AML-193 (cell line): ENCODE data around the gene NKX3-2.
A peak's percentile ranks its signal among the peaks of the same experiment; 100 is the strongest.
"Not testable (repeated sequence)": the region's sequence is repeated elsewhere in the genome, so short reads cannot be mapped to it uniquely, and the experiment has no call there.

Experiments
- DNase-seq, 2 experiments: peaks; one replicate each; lab custom pipeline; 2025; lab: John Stamatoyannopoulos, UW

NKX3-2 gene

GRCh38 chr4:13543839-13544605 lies at the start of gene NKX3-2:
NKX3-2 (minus strand) TSS chr4:13544508; CDS start chr4:13544414, 94 bp downstream.
- no peak for DNase-seq

GRCh38 chr4:13592220-13592619 lies 47.9 kb upstream of the NKX3-2 start:
- DNase-seq: no peak

DNA sequence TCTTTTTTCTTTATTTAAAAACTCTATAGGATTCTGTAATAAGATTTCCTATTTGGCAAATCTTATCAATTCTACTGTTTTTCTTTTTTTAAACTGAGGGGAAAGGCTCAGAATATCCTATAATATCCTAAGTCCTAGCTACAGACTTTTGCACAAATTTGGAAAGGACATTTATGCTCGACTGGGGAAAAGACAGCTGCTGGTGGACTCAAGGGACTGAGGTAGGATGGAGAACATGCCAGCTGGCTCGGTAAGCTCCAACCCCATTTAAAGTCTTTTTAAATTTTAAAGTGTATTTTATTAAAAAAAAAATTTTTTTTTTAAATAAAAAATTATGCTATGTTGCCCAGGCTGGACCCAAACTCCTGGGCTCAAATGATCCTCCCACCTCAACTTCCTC lies 46.5 kb upstream of the NKX3-2 start:
- no peak for DNase-seq

DNA sequence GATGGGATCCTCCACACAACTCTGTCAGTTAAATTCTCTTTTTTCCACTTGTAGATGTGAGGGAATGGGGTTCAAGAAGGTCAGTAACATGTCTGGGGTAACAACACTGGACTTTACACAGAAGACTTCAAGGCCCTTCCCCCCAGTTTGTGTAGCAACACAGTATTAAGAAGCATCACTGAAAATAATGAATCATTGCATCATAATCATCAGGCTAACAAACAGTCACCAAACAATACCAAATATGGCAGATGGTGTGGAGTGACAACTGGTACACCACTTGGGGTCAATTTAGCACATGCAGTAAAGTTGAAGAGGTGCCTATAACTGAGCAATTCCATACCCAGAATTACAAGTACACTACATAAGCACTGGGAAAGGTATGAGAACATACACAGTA lies 44.6 kb upstream of the NKX3-2 start:
- no peak for DNase-seq

GRCh38 chr4:13584481-13584880 lies 40.2 kb upstream of the NKX3-2 start:
- no peak for DNase-seq

GRCh38 chr4:13580036-13580435 lies 35.7 kb upstream of the NKX3-2 start:
- DNase-seq: peak; percentile 86 to 91

DNA sequence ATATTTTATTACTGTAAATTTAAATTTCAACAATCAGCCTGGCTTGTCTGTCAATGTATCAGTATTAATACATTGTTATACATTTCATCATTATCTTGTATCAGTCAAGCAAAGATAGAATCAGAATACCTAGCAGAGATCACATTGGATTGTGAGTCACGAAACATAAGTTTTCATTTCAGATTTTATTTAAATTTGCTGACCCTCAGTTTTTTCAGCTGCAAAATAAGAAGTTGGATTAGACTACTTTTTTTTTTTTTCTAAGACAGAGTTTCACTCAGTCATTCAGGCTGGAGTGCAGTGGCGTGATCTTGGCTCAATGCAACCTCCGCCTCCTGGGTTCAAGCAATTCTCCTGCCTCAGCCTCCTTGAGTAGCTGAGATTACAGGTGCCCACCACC lies 33.4 kb upstream of the NKX3-2 start:
- no peak for DNase-seq

- DNase-seq: no peak
Measured at GRCh38 chr4:13570916-13571315, 26.6 kb upstream of the NKX3-2 start.

DNA sequence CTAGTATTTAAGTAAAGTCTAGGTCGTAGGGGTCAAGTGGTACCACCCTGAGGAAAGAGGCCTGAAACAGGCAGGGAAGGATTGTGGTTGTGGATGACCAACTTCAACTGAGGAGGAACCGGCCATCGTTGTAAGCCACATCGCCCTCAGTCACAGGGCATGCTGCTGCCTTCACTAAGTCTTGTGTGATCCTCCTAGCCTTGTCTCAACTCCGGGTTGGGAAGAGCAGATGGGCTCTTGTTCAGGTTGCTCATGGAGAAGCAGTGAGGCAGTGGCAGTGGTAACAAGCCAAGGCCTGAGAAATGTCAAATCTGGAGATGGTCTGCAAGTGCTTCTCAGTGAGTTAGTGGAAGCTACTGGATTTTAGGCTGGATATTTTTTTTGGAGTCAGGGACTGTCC lies 22.8 kb upstream of the NKX3-2 start:
- DNase-seq: no peak

GRCh38 chr4:13562876-13563275 lies 18.6 kb upstream of the NKX3-2 start:
- DNase-seq: no peak

- no peak for DNase-seq
Measured at GRCh38 chr4:13561673-13562072, 17.4 kb upstream of the NKX3-2 start.

DNA sequence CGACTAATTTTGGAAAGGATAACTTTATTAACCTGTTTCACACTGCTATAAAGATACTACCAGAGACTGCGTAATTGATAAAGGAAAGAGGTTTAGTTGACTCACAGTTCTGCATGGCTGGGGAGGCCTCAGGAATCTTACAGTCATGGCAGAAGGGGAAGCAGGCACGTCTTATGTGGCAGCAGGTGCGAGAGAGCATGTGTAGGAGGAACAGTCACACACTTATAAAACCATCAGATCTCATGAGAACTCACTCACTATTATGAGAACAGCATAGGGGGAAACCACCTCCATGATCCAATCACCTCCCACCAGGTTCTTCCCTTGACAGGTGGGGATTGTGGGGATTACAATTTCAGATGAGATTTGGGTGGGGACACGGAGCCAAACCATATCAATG lies 15.8 kb upstream of the NKX3-2 start:
- not testable (repeated sequence) for DNase-seq

GRCh38 chr4:13559413-13559812 lies 15.1 kb upstream of the NKX3-2 start:
- DNase-seq: no peak

DNA sequence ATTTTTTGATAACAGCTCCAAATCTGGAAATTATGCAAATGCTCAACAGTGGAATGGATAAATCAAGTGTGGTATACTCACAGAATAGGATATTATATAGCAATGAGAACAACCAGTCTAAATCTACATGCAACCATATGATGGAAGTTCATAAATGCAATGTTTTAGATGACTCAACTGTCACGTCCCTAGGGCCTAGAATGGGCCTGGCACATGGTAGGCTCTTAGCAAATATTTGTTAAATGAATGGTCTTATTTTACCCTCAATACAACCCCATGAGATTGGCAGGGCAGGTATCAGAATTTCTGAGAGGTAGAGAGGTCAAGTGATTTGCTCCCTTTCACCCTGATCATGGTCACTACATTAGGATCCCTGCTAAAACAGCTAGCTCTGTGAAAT lies 14.6 kb upstream of the NKX3-2 start:
- no peak for DNase-seq

DNA sequence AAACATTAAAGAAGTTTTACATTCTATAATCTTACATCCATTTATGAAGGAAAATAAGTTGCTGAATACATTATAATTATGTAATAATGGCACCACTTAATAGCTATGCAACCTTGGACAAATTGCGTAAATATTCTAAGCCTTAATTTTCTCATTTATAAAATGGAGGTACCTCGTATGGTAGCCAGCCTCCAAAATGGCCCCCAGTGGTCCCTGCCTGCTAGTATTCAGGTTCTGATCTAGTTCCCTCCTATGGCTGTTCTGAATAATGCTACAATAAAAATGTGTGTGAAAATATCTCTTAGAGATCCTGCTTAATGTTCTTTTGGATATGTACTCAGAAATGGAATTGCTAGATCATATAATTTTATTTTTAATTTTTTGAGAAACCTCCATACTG lies 11.0 kb upstream of the NKX3-2 start:
- no peak for DNase-seq

DNA sequence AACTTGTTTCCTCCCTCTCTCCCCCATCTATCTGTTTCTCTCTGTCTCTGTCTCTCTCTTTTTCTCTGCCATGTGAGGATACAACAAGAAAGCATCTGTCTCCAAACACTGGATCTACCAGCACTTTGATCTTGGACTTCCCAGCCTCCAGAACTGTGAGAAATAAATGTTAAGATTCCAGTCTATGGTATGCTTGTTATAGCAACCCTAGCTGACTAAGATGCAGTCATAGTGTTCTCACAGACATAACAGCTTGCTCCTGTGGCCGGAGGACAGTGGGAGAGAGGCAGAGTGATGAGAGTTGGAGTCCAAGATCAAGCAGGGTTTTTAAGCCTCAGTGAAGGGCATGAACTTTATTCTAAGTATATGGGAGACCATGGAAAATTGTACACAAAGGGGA lies 8.8 kb upstream of the NKX3-2 start:
- no peak for DNase-seq

GRCh38 chr4:13548984-13549546 lies 4.8 kb upstream of the NKX3-2 start:
- peak; percentile 66 to 68 for DNase-seq

GRCh38 chr4:13548059-13548983 lies 4.0 kb upstream of the NKX3-2 start:
- no peak for DNase-seq

GRCh38 chr4:13547485-13548041 lies 3.3 kb upstream of the NKX3-2 start:
- no peak for DNase-seq

- DNase-seq: no peak
Measured at GRCh38 chr4:13546941-13547484, 2.7 kb upstream of the NKX3-2 start.

- DNase-seq: no peak
Measured at GRCh38 chr4:13546142-13546940, 2.0 kb upstream of the NKX3-2 start.
